Loucy (cell line): ENCODE measurements around the gene LYSET.

Experiments used
- H2AFZ ChIP-seq: fragments of 200-600 bp; sonication (generic); 2 replicates; pipeline ENCODE4 v1.6.0; 2016; ENCODE audit warnings: antibody characterized with exemption, mild to moderate bottlenecking, low read length, moderate library complexity
- H3F3A ChIP-seq: fragments of 200-600 bp; 2 replicates; pipeline ENCODE4 v1.6.0; 2016; ENCODE audit warnings: antibody characterized with exemption, low read depth, mild to moderate bottlenecking
- H3K27me3 ChIP-seq: fragments of 200-600 bp; sonication (generic); 2 replicates; pipeline ENCODE4 v1.6.1; 2014; ENCODE audit warnings: low read length, mild to moderate bottlenecking; ENCODE audit not compliant: insufficient read depth, poor library complexity, severe bottlenecking
- H3K36me3 ChIP-seq: fragments of 200-600 bp; sonication (generic); 2 replicates; pipeline ENCODE4 v1.6.1; 2016; ENCODE audit warnings: low read length; ENCODE audit not compliant: insufficient read depth
- H3K4me1 ChIP-seq: fragments of 200-600 bp; sonication (generic); 2 replicates; pipeline ENCODE4 v1.5.1; 2014; ENCODE audit warnings: low read length, mild to moderate bottlenecking; ENCODE audit not compliant: insufficient read depth, poor library complexity, severe bottlenecking
- H3K4me2 ChIP-seq: fragments of 200-600 bp; sonication (generic); 2 replicates; pipeline ENCODE4 v1.6.0; 2014; ENCODE audit warnings: antibody characterized with exemption, low read length, low read depth, mild to moderate bottlenecking; ENCODE audit not compliant: poor library complexity, severe bottlenecking
- H3K4me3 ChIP-seq: fragments of 200-600 bp; sonication (generic); 2 replicates; pipeline ENCODE4 v1.5.1; 2014; ENCODE audit warnings: low read length, mild to moderate bottlenecking, mixed read lengths; ENCODE audit not compliant: poor library complexity, severe bottlenecking
- H3K79me2 ChIP-seq: fragments of 200-600 bp; sonication (generic); 2 replicates; pipeline ENCODE4 v1.6.1; 2014; ENCODE audit warnings: low read length; ENCODE audit not compliant: insufficient read depth
- H3K9ac ChIP-seq: fragments of 200-600 bp; sonication (generic); 2 replicates; pipeline ENCODE4 v1.6.0; 2014; ENCODE audit warnings: mild to moderate bottlenecking, low read depth, low read length, moderate library complexity; ENCODE audit not compliant: poor library complexity, severe bottlenecking
- H3K9me2 ChIP-seq: fragments of 200-600 bp; sonication (generic); replicated peaks from 2 replicates; pipeline ENCODE4 v1.6.1; 2016; ENCODE audit warnings: low read depth, low read length, mixed read lengths
- H3K9me3 ChIP-seq: fragments of 200-600 bp; sonication (generic); 2 replicates; pipeline ENCODE4 v1.6.1; 2014; ENCODE audit warnings: mild to moderate bottlenecking, antibody characterized with exemption, low read length, low read depth; ENCODE audit not compliant: insufficient read depth
- H4K20me1 ChIP-seq: fragments of 200-600 bp; sonication (generic); 2 replicates; pipeline ENCODE4 v1.6.0; 2014; ENCODE audit warnings: antibody characterized with exemption, low read length, mild to moderate bottlenecking; ENCODE audit not compliant: insufficient read depth, poor library complexity, severe bottlenecking
- EZH2phosphoT487 ChIP-seq: fragments of 200-600 bp; IDR thresholded peaks from 2 replicates; pipeline ENCODE4 v1.6.1; 2018; ENCODE audit warnings: antibody characterized with exemption, mild to moderate bottlenecking, moderate library complexity, borderline replicate concordance
- TF ChIP-seq, protein P1 (sequence below): fragments of 200-600 bp; sonication (generic); conservative IDR thresholded peaks from 2 replicates; pipeline ENCODE4 v1.5.1; 2014; ENCODE audit warnings: mild to moderate bottlenecking, antibody characterized with exemption, low read length

The LYSET gene

GRCh38 chr14:93175492-93175891, 9.6 kb upstream of the LYSET start:
- no peaks in the 10 kb centered on the region for H3K27me3 ChIP-seq
- no peaks in the 10 kb centered on the region for H3K4me1 ChIP-seq

GRCh38 chr14:93183596-93184317, 1.4 kb upstream of the LYSET start:
- peaks cover 24% of the 10 kb centered on the region for H3K4me1 ChIP-seq
- H3K9me2 ChIP-seq = no peaks in the 10 kb centered on the region
- H3K9me3 ChIP-seq = no peaks in the 10 kb centered on the region
- peaks cover 20% of the 10 kb centered on the region for H4K20me1 ChIP-seq
- H3K27me3 ChIP-seq = no peaks in the 10 kb centered on the region
- peak overlapping the region; percentile 98 for H3K4me2 ChIP-seq
- TF ChIP-seq, protein P1, sequence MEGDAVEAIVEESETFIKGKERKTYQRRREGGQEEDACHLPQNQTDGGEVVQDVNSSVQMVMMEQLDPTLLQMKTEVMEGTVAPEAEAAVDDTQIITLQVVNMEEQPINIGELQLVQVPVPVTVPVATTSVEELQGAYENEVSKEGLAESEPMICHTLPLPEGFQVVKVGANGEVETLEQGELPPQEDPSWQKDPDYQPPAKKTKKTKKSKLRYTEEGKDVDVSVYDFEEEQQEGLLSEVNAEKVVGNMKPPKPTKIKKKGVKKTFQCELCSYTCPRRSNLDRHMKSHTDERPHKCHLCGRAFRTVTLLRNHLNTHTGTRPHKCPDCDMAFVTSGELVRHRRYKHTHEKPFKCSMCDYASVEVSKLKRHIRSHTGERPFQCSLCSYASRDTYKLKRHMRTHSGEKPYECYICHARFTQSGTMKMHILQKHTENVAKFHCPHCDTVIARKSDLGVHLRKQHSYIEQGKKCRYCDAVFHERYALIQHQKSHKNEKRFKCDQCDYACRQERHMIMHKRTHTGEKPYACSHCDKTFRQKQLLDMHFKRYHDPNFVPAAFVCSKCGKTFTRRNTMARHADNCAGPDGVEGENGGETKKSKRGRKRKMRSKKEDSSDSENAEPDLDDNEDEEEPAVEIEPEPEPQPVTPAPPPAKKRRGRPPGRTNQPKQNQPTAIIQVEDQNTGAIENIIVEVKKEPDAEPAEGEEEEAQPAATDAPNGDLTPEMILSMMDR = no peak
- TF ChIP-seq EZH2phosphoT487 = no peak
- peak overlapping the region; percentile 95 for H3K9ac ChIP-seq
- peak overlapping the region; percentile 98; the same call in 1 of the 2 replicates for H2AFZ ChIP-seq
- peak overlapping the region; percentile 96 for H3K4me3 ChIP-seq
- peaks cover 37% of the 10 kb centered on the region for H3K79me2 ChIP-seq
- peaks cover 6% of the 10 kb centered on the region; the same call in 1 of the 2 replicates for H3F3A ChIP-seq
- no peaks in the 10 kb centered on the region for H3K36me3 ChIP-seq

More at GRCh38 chr14:93175492-93175891, 9.6 kb upstream of the LYSET start:
- Histone ChIP-seq H3K4me3 (no peak overlapping the region), H4K20me1 (no peaks in the 10 kb centered on the region), H3K4me2 (no peak overlapping the region), H3K79me2 (no peaks in the 10 kb centered on the region), H3F3A (no peaks in the 10 kb centered on the region), H3K9me3 (no peaks in the 10 kb centered on the region), H3K9me2 (no peaks in the 10 kb centered on the region), H2AFZ (no peak overlapping the region), H3K36me3 (no peaks in the 10 kb centered on the region), H3K9ac (no peak overlapping the region)
- TF ChIP-seq, protein P1 = no peak

- Histone ChIP-seq H3K4me1 (peaks cover 24% of the 10 kb centered on the region), H4K20me1 (peaks cover 20% of the 10 kb centered on the region), H3K36me3 (no peaks in the 10 kb centered on the region), H3K27me3 (no peaks in the 10 kb centered on the region), H3F3A (peaks cover 6% of the 10 kb centered on the region; the same call in 1 of the 2 replicates), H3K79me2 (peaks cover 37% of the 10 kb centered on the region), H3K9ac (peak overlapping the region; percentile 76), H3K9me3 (no peaks in the 10 kb centered on the region), H3K4me2 (peak overlapping the region; percentile 79), H3K4me3 (peak overlapping the region; percentile 83), H3K9me2 (no peaks in the 10 kb centered on the region), H2AFZ (peak overlapping the region; percentile 76)
- TF ChIP-seq EZH2phosphoT487 = no peak
- TF ChIP-seq, protein P1 = no peak
Observed at GRCh38 chr14:93185349-93185720, 218 bp downstream of the LYSET start.
